Mucosa of descending colon (tissue), 3 donors: ENCODE data around the gene UGT2B7. TPM values are rescaled to one million over a fixed set of nuclear protein-coding genes. Genes with fewer than 3 reads are reported as not detected.

Experiments
- ATAC-seq: fragments of 200-7000 bp; cut with Tn5 transposase; one replicate; pipeline ENCODE4 v1.9.1; 2020; ENCODE audit warnings: mild to moderate bottlenecking, moderate library complexity
- DNase-seq, 3 donors: peaks; one replicate each; pipeline ENCODE4 v3.0.0-alpha.2; 2020
- H3K36me3 ChIP-seq: fragments of 200-600 bp; one replicate; pipeline ENCODE4 v1.8.0; 2021; ENCODE audit warnings: low read depth, mild to moderate bottlenecking
- H3K4me1 ChIP-seq: fragments of 200-600 bp; one replicate; pipeline ENCODE4 v1.8.0; 2021; ENCODE audit warnings: low read depth, mild to moderate bottlenecking
- H3K4me3 ChIP-seq: fragments of 200-600 bp; one replicate; pipeline ENCODE4 v1.8.0; 2021; ENCODE audit warnings: mild to moderate bottlenecking
- H3K9me3 ChIP-seq: fragments of 200-600 bp; one replicate; pipeline ENCODE4 v1.8.0; 2021; ENCODE audit warnings: mild to moderate bottlenecking
- intact Hi-C, 2 donors: fragments of 100-400 bp; cut with DNase I in 1 of 2; cut with micrococcal nuclease in 1 of 2; formaldehyde crosslinking; loops; one replicate each; pipeline versions ENCODE4 v1.11.0 to v1.11.1; 2022; cut with DNase I, micrococcal nuclease
- total RNA-seq, 3 donors: library from RNA; stranded (reverse); fragmentation: NEBNext Ultra II Directional in 2 of 3; extraction: Animal tissue kit (Norgen Biotek cat#: 25700) in 2 of 3; gene quantifications; one replicate each; pipeline versions ENCODE4 v1.2.1 to v1.2.4, GENCODE V29; 2021 to 2023
- TF ChIP-seq, protein P1 (sequence below): fragments of 200-600 bp; IDR thresholded peaks from one replicate; pipeline ENCODE4 v1.8.0; 2022; ENCODE audit warnings: antibody characterized with exemption, mild to moderate bottlenecking
- donor health status: DM: no; HTN: no; CAD: no; lungs with moderate emphysema.
- donor health status: DM: no; HTN: no; CAD: no.
- donor health status: DM: no; HTN: yes; CAD: no.

UGT2B7 gene
- total RNA-seq, 3 donors from 2014 or later: 0.73 to 6.0 (median 5.2) TPM

DNA sequence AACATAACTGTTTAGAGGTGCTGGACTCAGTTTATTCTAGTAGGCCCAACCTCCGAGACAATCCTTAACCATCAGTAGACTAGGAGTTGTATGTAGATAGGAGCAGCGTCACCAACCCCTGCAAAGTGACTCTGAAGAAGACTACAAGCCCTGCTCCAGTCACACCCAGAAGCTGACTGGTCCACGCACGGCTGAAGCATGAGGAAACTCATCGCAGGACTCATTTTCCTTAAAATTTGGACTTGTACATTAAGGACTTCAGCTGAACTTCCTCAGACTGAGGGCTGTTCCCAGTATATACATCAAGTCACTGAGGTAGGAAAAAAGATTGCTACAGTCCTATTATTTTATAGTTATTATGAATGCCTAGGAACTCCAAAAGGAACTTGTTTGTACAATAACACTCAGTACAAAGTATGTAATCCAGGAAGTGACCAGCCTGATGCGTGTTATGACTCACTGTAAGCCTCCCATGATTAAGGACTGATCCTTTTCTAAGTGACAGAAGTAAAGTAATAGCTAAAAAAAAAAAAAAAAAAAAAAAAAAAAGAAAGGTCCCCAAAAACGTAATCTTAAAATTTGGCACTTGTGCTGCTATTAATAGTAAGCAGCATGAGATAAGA, 41.6 kb upstream of the UGT2B7 start:
- no peak overlapping the region for H3K4me3 ChIP-seq
- H3K9me3 ChIP-seq: no peaks in the 10 kb centered on the region
- ATAC-seq (peak; percentile 70), DNase-seq (peak in 1 of 3 donors; percentile 15)
- no peaks in the 10 kb centered on the region for H3K36me3 ChIP-seq
- H3K4me1 ChIP-seq: peaks cover 6% of the 10 kb centered on the region
- TF ChIP-seq, protein P1, sequence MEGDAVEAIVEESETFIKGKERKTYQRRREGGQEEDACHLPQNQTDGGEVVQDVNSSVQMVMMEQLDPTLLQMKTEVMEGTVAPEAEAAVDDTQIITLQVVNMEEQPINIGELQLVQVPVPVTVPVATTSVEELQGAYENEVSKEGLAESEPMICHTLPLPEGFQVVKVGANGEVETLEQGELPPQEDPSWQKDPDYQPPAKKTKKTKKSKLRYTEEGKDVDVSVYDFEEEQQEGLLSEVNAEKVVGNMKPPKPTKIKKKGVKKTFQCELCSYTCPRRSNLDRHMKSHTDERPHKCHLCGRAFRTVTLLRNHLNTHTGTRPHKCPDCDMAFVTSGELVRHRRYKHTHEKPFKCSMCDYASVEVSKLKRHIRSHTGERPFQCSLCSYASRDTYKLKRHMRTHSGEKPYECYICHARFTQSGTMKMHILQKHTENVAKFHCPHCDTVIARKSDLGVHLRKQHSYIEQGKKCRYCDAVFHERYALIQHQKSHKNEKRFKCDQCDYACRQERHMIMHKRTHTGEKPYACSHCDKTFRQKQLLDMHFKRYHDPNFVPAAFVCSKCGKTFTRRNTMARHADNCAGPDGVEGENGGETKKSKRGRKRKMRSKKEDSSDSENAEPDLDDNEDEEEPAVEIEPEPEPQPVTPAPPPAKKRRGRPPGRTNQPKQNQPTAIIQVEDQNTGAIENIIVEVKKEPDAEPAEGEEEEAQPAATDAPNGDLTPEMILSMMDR: no peak
- intact Hi-C loops: no loop called here

DNA sequence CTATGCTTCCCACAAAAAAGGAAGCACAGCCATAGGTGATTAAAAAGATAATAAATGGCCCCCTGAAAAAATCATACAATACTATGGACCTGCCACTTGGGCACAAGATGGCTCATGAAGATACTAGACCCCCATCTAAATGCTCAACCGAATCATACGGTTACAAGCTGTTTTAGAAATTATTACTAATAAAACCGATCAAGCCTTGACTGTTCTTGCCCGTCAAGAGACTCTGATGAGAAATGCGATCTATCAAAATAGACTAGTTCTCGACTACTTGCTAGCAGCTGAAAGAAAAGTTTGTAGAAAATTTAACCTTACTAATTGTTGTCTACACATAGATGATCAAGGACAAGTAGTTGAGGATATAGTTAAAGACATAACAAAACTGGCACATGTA, 40.1 kb upstream of the UGT2B7 start:
- Histone ChIP-seq H3K4me3 (no peak overlapping the region), H3K9me3 (no peaks in the 10 kb centered on the region), H3K36me3 (no peaks in the 10 kb centered on the region), H3K4me1 (peaks cover 9% of the 10 kb centered on the region)
- TF ChIP-seq, protein P1: no peak
- ATAC-seq: no peak
- DNase-seq: no peak
- intact Hi-C loops: no loop called here

DNA sequence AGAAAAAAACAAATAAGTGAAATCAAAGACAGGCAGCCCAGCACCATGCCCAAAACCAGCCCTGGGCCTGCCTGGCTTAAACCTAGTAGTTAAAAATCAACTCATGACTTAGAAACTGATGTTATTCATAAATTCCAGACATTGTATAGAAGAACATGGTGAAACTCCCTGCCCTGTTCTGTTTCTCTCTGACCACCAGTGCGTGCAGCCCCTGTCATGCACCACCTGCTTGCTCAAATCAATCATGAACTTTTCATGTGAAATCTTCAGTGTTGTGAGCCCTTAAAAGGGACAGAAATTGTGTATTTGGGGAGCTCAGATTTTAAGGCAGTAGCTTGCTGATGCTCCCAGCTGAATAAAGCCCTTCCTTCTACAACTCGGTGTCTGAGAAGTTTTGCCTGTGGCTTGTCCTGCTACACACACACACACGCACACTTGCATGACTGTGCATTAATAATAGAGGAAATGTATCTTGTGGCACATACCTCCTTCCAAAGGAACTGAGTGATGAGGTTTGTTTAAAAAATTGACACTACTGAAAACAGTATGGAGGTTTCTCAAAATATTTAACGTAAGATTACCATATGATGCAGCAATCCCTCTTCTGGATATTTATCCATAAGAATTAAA, 39.2 kb upstream of the UGT2B7 start:
- Histone ChIP-seq H3K4me1 (peaks cover 9% of the 10 kb centered on the region), H3K4me3 (no peak overlapping the region), H3K36me3 (no peaks in the 10 kb centered on the region), H3K9me3 (no peaks in the 10 kb centered on the region)
- DNase-seq (no peak), ATAC-seq (no peak)
- intact Hi-C loops: no loop called here
- TF ChIP-seq, protein P1: no peak

DNA sequence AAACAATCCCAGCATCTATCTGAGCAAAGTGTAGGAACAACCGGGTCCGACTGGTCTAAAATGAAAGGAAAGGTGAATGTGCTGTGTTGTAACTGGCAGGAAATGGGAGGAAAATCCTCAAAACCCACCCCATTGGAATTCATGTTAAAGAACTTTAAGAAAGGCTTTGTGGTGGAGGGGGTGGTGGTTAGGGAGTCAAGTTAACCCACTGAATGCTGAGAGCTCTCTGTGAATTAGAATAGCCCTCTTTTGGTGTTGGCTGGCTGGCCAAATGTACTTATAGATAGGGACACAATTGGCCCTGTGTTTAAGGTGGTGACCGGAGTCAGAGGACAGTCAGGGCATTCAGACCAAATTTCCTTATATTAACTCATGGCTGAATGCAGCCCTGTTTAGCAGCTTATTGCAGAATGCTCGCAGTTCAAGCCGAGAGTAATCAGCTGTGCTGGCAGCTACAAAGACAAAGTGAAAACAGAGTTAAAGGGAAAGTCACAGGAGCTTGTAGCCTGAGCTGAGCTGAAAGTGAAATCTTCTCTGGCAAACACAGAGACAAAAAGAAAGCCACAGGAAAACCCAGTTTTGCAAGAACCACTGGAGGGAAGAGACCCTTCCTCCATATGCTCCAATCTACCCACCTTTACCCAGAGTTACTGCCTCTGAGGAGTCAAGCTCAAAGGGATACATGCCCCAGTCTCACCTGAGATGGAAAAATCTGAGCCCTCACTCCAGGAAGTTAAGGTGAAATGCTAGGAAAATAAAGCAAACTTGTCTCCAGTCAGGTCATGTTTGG, 38.5 kb upstream of the UGT2B7 start:
- H3K4me1 ChIP-seq: peaks cover 9% of the 10 kb centered on the region
- intact Hi-C loops: no loop called here
- ATAC-seq: peak; percentile 78
- H3K9me3 ChIP-seq: no peaks in the 10 kb centered on the region
- H3K36me3 ChIP-seq: no peaks in the 10 kb centered on the region
- DNase-seq: peak in 1 of 3 donors; percentile 27
- no peak overlapping the region for H3K4me3 ChIP-seq
- TF ChIP-seq, protein P1: no peak

DNA sequence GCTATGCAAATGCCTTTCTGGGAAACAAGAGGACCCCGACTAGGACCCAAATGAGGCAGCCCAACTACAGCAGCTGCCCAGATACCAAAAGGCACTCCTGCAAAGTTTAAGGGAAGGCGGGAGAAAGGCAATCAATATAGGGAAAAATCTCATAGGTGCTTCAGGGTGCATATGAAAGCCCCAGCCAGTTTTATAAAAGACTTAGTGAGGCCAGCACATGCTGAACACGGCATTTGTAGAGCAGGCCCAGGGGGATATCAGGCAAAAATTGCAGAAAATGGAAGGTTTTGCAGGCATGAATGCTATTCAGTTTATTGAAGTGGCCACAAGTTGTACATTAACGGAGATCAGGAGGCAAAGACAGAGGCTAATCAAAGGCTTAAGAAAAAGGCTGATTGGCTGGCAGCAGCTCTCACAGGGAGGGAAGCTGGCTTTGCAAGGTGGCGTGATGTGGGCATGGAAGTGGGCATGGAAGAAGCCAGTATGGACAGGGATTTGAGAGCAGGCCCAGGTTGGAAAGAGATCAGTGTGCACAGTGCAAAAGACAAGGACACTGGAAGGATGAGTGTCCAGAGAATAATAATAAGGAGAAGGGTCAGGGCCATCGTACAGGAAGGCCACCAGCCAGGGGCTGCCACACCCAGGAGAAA, 37.7 kb upstream of the UGT2B7 start:
- DNase-seq: peak in 1 of 3 donors; percentile 19
- ATAC-seq: peak; percentile 60
- H3K9me3 ChIP-seq: no peaks in the 10 kb centered on the region
- TF ChIP-seq, protein P1: no peak
- H3K4me3 ChIP-seq: no peak overlapping the region
- no peaks in the 10 kb centered on the region for H3K36me3 ChIP-seq
- intact Hi-C loops: no loop called here
- H3K4me1 ChIP-seq: peaks cover 9% of the 10 kb centered on the region
